ENCODE data around the gene TNFAIP8.

DNA sequence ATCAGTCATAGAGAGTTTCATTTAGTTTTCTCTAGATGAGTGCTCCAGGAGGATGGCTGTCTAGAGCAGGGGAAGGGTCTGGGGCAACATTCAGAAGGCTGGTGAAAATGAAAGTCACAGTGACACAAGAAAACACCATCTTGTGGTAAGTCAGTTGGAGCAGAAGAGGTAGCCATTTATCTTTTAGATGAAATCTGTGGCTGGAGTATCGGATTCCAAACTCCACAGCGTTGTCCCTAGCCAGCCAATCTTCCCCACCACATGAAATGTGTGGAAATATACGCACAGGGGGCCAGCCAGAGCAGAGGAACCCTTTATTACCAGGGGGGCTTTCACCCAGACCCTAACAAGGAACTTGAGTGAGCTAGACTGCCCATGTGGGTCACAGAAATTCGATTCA, 15.9 kb upstream of the TNFAIP8 start:
- TF ChIP-seq CTCF (IDR thresholded peaks at IDR 0.05) (no peak), POLR2A (IDR thresholded peaks at IDR 0.05) (no peak)

Data from transverse colon (tissue), 3 donors.